HUES6 (cell line): ENCODE results near the gene METTL25.

Source experiments
- H3K27ac ChIP-seq: 2 replicates; pipeline ENCODE4 v1.7.0; 2013; ENCODE audit warnings: low read depth, mild to moderate bottlenecking, low read length, inconsistent platforms
- H3K27me3 ChIP-seq: 2 replicates; pipeline ENCODE4 v1.6.1; 2013; ENCODE audit warnings: low read length; ENCODE audit not compliant: control insufficient read depth, insufficient read depth
- H3K36me3 ChIP-seq: 2 replicates; pipeline ENCODE4 v1.6.1; 2013; ENCODE audit warnings: low read length; ENCODE audit not compliant: control insufficient read depth, insufficient read depth
- H3K4me1 ChIP-seq: 2 replicates; pipeline ENCODE4 v1.6.1; 2013; ENCODE audit warnings: low read length; ENCODE audit not compliant: control insufficient read depth, insufficient read depth
- H3K4me3 ChIP-seq: 2 replicates; pipeline ENCODE4 v1.5.1; 2013; ENCODE audit warnings: low read depth, low read length
- H3K9ac ChIP-seq: one replicate; pipeline ENCODE4 v1.6.1; 2013; ENCODE audit warnings: mild to moderate bottlenecking, low read length
- H3K9me3 ChIP-seq: 2 replicates; pipeline ENCODE4 v1.6.1; 2013; ENCODE audit warnings: low read depth, low read length; ENCODE audit not compliant: control insufficient read depth, insufficient read depth

Gene METTL25

DNA sequence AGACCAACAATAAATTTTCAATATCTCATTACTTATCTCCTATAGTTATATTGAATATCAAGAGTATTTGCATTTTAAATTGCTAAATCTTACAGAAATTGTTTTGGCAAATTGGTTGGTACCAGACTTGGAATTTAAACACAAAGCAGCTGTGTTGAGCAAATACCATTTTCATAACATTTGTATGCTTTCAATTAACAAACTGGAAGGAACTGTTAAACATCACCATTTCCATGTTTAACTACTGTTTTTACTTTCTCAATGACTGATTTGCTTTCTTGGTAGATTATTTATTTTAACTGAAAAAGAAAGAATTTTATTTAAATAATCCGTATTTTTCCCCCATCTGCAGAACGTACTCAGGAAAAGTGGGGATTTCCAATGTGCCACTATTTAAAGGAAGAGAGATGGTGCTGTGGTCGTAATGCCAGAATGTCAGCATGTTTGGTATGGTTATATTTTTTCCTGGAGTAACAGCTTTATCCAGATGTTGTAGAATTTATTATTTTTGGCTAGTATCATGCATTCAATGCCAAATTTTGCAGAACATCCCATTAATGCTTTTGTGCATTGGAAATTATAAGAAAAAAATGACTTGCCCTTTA, 72.3 kb downstream of the METTL25 start:
- Histone ChIP-seq H3K36me3 (no peaks in the 10 kb centered on the region), H3K4me1 (no peaks in the 10 kb centered on the region), H3K4me3 (no peak overlapping the region), H3K27me3 (no peaks in the 10 kb centered on the region), H3K9me3 (no peaks in the 10 kb centered on the region), H3K27ac (no peak overlapping the region), H3K9ac (no peak overlapping the region)

DNA sequence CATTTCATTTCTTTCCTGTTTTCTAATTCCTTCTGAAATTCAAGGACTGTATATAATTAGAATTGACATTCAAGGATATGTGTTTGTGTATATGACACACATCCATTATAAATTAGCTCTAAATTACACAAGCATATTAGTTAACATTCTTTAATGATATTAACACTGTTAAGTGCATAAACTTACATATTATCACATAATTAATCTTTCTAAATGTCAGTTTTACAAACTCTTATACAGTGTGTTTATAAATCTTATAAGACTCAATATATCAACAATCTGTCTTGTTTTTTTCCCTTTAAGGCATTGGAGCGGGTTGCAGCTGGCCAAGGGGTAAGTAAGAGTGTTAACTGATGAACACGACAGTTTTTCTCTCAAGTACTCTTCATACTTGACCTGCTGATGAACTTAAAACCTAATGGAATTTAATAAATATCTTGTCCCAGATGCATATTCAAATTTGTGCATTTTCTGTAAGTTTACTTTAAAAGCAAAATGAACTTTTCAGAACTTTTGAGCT, 76.1 kb downstream of the METTL25 start:
- Histone ChIP-seq H3K9me3 (no peaks in the 10 kb centered on the region), H3K27me3 (no peaks in the 10 kb centered on the region), H3K4me3 (no peak overlapping the region), H3K27ac (no peak overlapping the region), H3K9ac (no peak overlapping the region), H3K4me1 (no peaks in the 10 kb centered on the region), H3K36me3 (no peaks in the 10 kb centered on the region)

DNA sequence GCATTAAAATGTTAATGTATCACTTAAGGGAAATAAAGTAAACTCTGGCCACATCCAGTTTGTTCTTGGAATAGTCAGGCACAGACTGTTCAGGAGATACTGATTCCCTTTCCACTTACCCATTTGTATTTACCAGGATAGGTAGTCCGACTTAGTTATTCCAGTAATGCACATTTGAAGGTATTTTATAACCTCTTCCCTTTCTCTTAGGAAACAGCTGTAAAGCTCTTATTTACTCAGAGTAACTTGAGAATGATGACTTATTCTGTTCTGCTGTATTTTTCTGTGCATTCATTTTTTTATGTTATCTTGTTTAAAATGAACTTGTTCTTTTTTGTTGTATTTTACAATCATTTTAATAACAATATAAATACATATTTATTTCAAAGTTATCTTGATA, 78.0 kb downstream of the METTL25 start:
- no peaks in the 10 kb centered on the region for H3K4me1 ChIP-seq
- H3K4me3 ChIP-seq = no peak overlapping the region
- H3K9me3 ChIP-seq = no peaks in the 10 kb centered on the region
- no peak overlapping the region for H3K9ac ChIP-seq
- no peak overlapping the region for H3K27ac ChIP-seq
- no peaks in the 10 kb centered on the region for H3K36me3 ChIP-seq
- no peaks in the 10 kb centered on the region for H3K27me3 ChIP-seq

DNA sequence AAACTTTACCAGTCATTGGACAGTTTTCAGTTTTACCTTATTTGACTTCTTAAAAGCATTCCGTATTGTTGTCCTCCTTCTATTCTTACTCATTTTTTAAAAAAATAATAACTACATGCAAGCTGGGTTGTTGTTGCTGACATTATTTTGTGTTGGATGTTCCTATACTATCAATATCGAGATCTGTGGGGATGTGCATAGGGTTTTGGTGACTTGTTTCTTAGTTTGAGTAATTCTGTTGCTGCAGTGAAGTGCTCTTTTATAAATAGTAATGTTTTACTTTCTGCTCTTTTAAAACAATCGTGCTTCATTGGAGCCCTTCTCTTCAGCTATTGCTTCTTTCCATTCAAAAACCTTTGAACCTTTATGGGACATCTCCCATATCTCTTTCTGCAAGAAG, 79.4 kb downstream of the METTL25 start:
- H3K9ac ChIP-seq = no peak overlapping the region
- no peak overlapping the region for H3K27ac ChIP-seq
- no peaks in the 10 kb centered on the region for H3K9me3 ChIP-seq
- H3K36me3 ChIP-seq = no peaks in the 10 kb centered on the region
- H3K27me3 ChIP-seq = no peaks in the 10 kb centered on the region
- no peaks in the 10 kb centered on the region for H3K4me1 ChIP-seq
- no peak overlapping the region for H3K4me3 ChIP-seq

DNA sequence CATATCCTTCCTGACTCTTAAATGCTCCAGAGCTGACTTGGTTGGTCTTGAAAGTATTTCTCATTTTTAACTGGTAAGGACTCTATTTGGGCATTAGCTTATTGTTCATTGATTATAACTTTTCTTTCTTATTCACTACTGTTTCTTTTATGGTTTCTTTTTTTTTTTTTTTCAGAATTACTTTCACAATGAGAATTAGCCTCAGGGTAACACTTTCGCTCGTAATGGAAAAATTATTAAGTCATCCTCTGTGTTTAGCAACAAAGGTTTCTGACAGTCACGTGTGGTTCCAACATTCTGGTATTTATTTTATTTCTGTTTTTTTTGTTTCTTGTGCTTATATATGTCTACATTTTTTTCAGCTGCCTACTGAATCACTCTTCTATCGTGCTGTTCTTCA, 80.0 kb downstream of the METTL25 start:
- no peaks in the 10 kb centered on the region for H3K36me3 ChIP-seq
- H3K9me3 ChIP-seq = no peaks in the 10 kb centered on the region
- H3K27me3 ChIP-seq = no peaks in the 10 kb centered on the region
- H3K4me1 ChIP-seq = no peaks in the 10 kb centered on the region
- no peak overlapping the region for H3K4me3 ChIP-seq
- no peak overlapping the region for H3K9ac ChIP-seq
- H3K27ac ChIP-seq = no peak overlapping the region

DNA sequence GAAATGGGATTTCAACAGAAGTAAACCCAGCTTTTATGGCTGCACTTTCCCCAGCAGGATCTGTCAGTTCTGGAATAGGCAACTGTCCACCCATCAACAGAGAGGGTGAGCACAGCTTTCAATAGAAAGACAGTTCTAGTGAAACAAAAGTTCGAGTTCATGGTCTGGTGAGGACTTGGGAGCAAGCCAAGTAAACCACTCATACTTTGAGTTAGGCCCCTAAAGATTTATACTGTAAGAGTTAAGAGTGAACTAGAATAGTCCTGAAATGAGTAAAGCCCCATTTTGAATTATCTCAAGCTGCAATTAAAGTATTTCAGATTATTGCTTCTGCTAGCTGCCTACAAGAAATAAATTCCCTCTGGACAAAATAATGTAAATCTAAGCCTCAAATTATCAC, 82.6 kb downstream of the METTL25 start:
- Histone ChIP-seq H3K27me3 (no peaks in the 10 kb centered on the region), H3K4me1 (no peaks in the 10 kb centered on the region), H3K36me3 (no peaks in the 10 kb centered on the region), H3K27ac (no peak overlapping the region), H3K4me3 (no peak overlapping the region), H3K9ac (no peak overlapping the region), H3K9me3 (no peaks in the 10 kb centered on the region)

DNA sequence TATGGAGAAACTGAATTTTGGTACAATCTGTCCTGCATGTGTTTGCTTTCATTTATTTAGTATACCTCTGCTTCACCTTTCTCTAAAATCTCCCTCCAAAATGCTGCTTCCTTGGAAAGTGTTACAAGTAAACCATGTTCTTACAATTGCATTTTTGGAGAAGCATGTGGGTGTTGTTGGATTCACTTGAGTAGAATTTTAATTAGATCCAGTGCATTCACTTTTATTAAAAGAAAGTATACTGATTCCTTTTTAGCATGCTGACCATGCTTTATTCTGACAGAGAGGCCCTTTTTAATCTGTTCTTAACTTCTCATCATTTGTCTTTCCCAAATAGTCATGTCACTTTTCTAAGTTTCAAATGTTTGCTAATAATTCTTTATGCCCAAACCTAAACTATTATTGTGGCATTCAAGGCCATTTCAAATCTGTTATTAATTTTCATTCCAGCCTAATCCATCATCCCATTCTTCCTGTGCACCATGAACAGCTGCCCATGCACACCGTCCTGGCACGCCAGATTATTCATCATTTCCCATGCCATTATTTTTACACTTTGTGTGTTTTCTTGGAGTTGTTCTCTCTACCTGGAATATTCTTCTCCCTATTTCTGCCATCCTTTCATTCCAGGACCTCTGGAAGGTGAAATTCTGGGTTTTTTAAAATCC, 90.7 kb downstream of the METTL25 start:
- Histone ChIP-seq H3K36me3 (no peaks in the 10 kb centered on the region), H3K9me3 (no peaks in the 10 kb centered on the region), H3K4me3 (no peak overlapping the region), H3K27me3 (no peaks in the 10 kb centered on the region), H3K27ac (no peak overlapping the region), H3K9ac (no peak overlapping the region), H3K4me1 (no peaks in the 10 kb centered on the region)

DNA sequence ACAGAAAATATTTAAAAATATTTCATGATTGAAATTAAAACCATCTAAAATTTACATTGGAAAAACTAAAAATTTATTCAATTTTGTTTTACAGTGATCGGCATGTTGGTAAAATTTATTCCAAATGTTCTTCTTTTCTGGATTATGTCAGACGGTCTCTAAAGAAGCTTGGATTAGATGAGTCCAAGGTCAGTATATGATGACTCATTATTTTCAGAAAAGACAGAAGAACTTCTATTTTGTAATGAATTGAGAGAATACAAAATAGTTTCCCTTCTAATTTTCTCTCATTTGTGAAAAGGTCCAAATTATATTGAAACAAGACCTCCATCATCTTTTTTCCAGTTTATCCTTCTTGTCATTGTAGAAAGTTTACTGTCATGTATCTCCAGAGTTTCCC, 98.3 kb downstream of the METTL25 start:
- Histone ChIP-seq H3K36me3 (no peaks in the 10 kb centered on the region), H3K4me3 (no peak overlapping the region), H3K4me1 (no peaks in the 10 kb centered on the region), H3K27me3 (no peaks in the 10 kb centered on the region), H3K9ac (no peak overlapping the region), H3K27ac (no peak overlapping the region), H3K9me3 (no peaks in the 10 kb centered on the region)

DNA sequence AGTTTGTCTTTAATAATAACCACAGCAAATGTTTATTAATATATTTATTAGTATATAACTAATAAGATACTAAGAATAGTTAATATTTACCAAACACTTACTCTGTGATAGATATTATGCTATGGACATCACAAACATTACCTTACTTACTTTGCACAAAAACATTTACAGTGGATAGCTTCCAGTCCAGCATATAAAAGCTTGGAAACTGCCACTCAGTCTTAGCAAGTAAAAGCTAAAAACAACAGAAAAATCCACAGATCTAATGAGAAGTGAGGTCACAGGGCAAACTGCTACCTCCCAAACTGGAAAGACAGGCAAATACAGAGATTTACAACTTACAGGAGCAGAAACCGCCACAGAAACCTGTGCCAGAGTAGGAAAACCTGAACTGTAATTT, 99.8 kb downstream of the METTL25 start:
- H3K9ac ChIP-seq = no peak overlapping the region
- H3K27ac ChIP-seq = no peak overlapping the region
- H3K4me1 ChIP-seq = no peaks in the 10 kb centered on the region
- no peaks in the 10 kb centered on the region for H3K27me3 ChIP-seq
- no peaks in the 10 kb centered on the region for H3K36me3 ChIP-seq
- H3K4me3 ChIP-seq = no peak overlapping the region
- no peaks in the 10 kb centered on the region for H3K9me3 ChIP-seq

DNA sequence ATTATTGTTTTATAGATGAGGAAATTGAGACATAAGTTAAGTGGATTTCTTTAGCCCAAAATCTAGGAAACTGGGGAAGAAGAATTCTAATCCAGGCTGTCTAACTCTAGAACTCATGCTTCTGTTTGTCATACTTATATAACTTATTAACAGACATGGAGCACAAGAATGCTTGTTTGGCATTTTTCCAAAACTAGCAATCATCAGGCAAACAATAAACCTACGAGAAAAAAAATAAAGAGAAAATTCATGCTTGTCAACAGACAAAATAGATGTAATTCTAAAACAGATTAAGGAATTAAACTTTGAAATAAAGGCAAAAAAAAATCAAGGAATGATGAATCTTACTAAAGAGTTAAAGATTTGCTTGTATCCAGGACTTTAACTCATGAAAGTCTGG, 103.1 kb downstream of the METTL25 start:
- H3K4me1 ChIP-seq = no peaks in the 10 kb centered on the region
- no peaks in the 10 kb centered on the region for H3K36me3 ChIP-seq
- no peak overlapping the region for H3K9ac ChIP-seq
- H3K9me3 ChIP-seq = no peaks in the 10 kb centered on the region
- H3K27ac ChIP-seq = no peak overlapping the region
- H3K27me3 ChIP-seq = no peaks in the 10 kb centered on the region
- no peak overlapping the region for H3K4me3 ChIP-seq

DNA sequence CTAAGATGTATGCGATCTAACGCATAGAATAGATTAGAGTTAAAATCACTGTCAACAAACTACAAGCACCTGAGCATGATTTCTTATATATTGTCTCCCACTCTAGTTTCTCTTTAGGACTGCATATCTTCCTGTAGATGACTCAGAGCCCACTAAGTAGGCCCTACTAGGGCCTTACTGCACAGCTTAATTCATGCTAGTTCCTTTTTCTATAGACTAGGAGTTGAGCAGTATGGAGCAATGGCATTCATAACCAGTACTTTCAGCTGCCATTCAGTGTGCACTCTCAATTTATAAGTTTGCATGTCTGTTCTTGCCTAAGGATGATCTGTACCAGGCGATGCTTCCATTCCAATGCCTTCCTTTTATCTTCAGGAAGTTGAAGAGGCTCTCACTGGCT, 103.5 kb downstream of the METTL25 start:
- H3K9ac ChIP-seq = no peak overlapping the region
- H3K4me3 ChIP-seq = no peak overlapping the region
- no peaks in the 10 kb centered on the region for H3K27me3 ChIP-seq
- no peaks in the 10 kb centered on the region for H3K4me1 ChIP-seq
- H3K9me3 ChIP-seq = no peaks in the 10 kb centered on the region
- H3K27ac ChIP-seq = no peak overlapping the region
- no peaks in the 10 kb centered on the region for H3K36me3 ChIP-seq
